Activated T-helper 1 cell treated with anti-CD3 and anti-CD28 coated beads, Interleukin-12 subunit alpha, Interleukin-12 subunit beta, Interleukin-2, Interleukin-4 antibody, amounts not matched to agents 30 ng/mL and 10 ng/mL and 1 ng/mL, durations not matched to agents 14 hours and 24 hours and 36 hours (primary cell): ENCODE measurements around the gene CCDC157. TPM values are rescaled to one million over a fixed set of nuclear protein-coding genes. Genes with fewer than 3 reads are reported as not detected.
A peak's percentile ranks its signal among the peaks of the same experiment; 100 is the strongest.

Source experiments
- DNase-seq: peaks from one replicate; pipeline ENCODE4 v3.0.0; 2021; ENCODE audit warnings: low spot score
- H3K27ac Mint-ChIP-seq: one replicate; pipeline ENCODE4 v1.8.0; 2021; ENCODE audit warnings: mild to moderate bottlenecking, mixed read lengths
- H3K27me3 Mint-ChIP-seq: one replicate; pipeline ENCODE4 v1.8.0; 2022; ENCODE audit warnings: mild to moderate bottlenecking, moderate library complexity, mixed read lengths; ENCODE audit not compliant: insufficient read depth
- H3K36me3 Mint-ChIP-seq: one replicate; pipeline ENCODE4 v1.8.0; 2021; ENCODE audit warnings: low read depth, mixed read lengths
- H3K4me1 Mint-ChIP-seq: one replicate; pipeline ENCODE4 v1.8.0; 2021; ENCODE audit warnings: low read depth, mixed read lengths
- H3K4me3 Mint-ChIP-seq: one replicate; pipeline ENCODE4 v1.8.0; 2021; ENCODE audit warnings: mild to moderate bottlenecking, moderate library complexity, mixed read lengths
- H3K9me3 Mint-ChIP-seq: one replicate; pipeline ENCODE4 v1.8.0; 2021; ENCODE audit warnings: mixed read lengths
- intact Hi-C: fragments of 100-400 bp; cut with micrococcal nuclease; formaldehyde crosslinking; loops from one replicate; pipeline ENCODE4 v1.15.1; 2024
- total RNA-seq: library from RNA; stranded (reverse); gene quantifications from 2 replicates; pipeline ENCODE4 v1.2.3, GENCODE V29; 2022

CCDC157 gene
- total RNA-seq, 1 donor from 2014 or later: 3.0 TPM

- peak; percentile 79 for DNase-seq
- intact Hi-C loops: loop anchor here (1.0 to 5.0 kb wide), 7 partner anchors 31 to 278 kb away; partner anchors contain the start of genes OSM and SF3A1
- H3K4me1 Mint-ChIP-seq: peaks cover 25% of the 10 kb centered on the region
- H3K27me3 Mint-ChIP-seq: no peaks in the 10 kb centered on the region
- H3K27ac Mint-ChIP-seq: peak within 1 kb of the TSS; percentile 56
- H3K4me3 Mint-ChIP-seq: peak within 1 kb of the TSS; percentile 84
- H3K36me3 Mint-ChIP-seq: peaks cover 2% of the 10 kb centered on the region
- no peaks in the 10 kb centered on the region for H3K9me3 Mint-ChIP-seq
Observed at GRCh38 chr22:30386960-30387827, 30.4 kb downstream of the CCDC157 start, which contains the start of gene RNF215. Gene RNF215, minus strand, starts transcription at chr22:30387411. Its CDS starts 98 bp downstream, at chr22:30387313.

GRCh38 chr22:30390974-30391691, 34.3 kb downstream of the CCDC157 start:
- H3K27me3 Mint-ChIP-seq: no peaks in the 10 kb centered on the region
- DNase-seq: peak; percentile 73
- peak overlapping the region; percentile 88 for H3K27ac Mint-ChIP-seq
- peaks cover 2% of the 10 kb centered on the region for H3K36me3 Mint-ChIP-seq
- no peak overlapping the region for H3K4me3 Mint-ChIP-seq
- peaks cover 46% of the 10 kb centered on the region for H3K4me1 Mint-ChIP-seq
- intact Hi-C loops: loop anchor here (1.0 to 5.0 kb wide), 5 partner anchors 35 to 211 kb away; partner anchors contain the start of genes CASTOR1 and OSM
- no peaks in the 10 kb centered on the region for H3K9me3 Mint-ChIP-seq

- peak overlapping the region; percentile 40 for H3K27ac Mint-ChIP-seq
- peaks cover 47% of the 10 kb centered on the region for H3K4me1 Mint-ChIP-seq
- intact Hi-C loops: loop anchor here (5.0 kb wide), 1 partner anchor 210 kb away; no protein-coding TSS in a partner anchor
- no peaks in the 10 kb centered on the region for H3K9me3 Mint-ChIP-seq
- no peaks in the 10 kb centered on the region for H3K27me3 Mint-ChIP-seq
- H3K4me3 Mint-ChIP-seq: no peak overlapping the region
- H3K36me3 Mint-ChIP-seq: peaks cover under 1% of the 10 kb centered on the region
- no peak for DNase-seq
Observed at GRCh38 chr22:30392661-30393321, 36.0 kb downstream of the CCDC157 start.

GRCh38 chr22:30393322-30393680, 36.5 kb downstream of the CCDC157 start:
- Mint-ChIP-seq H3K4me3 (no peak overlapping the region), H3K9me3 (no peaks in the 10 kb centered on the region), H3K27ac (no peak overlapping the region), H3K4me1 (peaks cover 52% of the 10 kb centered on the region), H3K27me3 (no peaks in the 10 kb centered on the region), H3K36me3 (peaks cover 3% of the 10 kb centered on the region)
- intact Hi-C loops: loop anchor here (5.0 kb wide), 1 partner anchor 209 kb away; no protein-coding TSS in a partner anchor
- no peak for DNase-seq

GRCh38 chr22:30393885-30394284, 37.1 kb downstream of the CCDC157 start:
- no peaks in the 10 kb centered on the region for H3K27me3 Mint-ChIP-seq
- peaks cover 58% of the 10 kb centered on the region for H3K4me1 Mint-ChIP-seq
- H3K9me3 Mint-ChIP-seq: no peaks in the 10 kb centered on the region
- H3K4me3 Mint-ChIP-seq: peak overlapping the region; percentile 21
- no peak for DNase-seq
- peaks cover 5% of the 10 kb centered on the region for H3K36me3 Mint-ChIP-seq
- H3K27ac Mint-ChIP-seq: no peak overlapping the region
- intact Hi-C loops: loop anchor here (5.0 kb wide), 1 partner anchor 208 kb away; no protein-coding TSS in a partner anchor

- DNase-seq: peak; percentile 58
- intact Hi-C loops: loop anchor here (1.0 kb wide), 1 partner anchor 29 kb away; no protein-coding TSS in a partner anchor
- Mint-ChIP-seq H3K27ac (peak within 1 kb of the TSS; percentile 75), H3K4me1 (peaks cover 51% of the 10 kb centered on the region), H3K9me3 (no peaks in the 10 kb centered on the region), H3K4me3 (peak within 1 kb of the TSS; percentile 92), H3K36me3 (peaks cover 11% of the 10 kb centered on the region), H3K27me3 (no peaks in the 10 kb centered on the region)
Observed at GRCh38 chr22:30396871-30397655, 40.3 kb downstream of the CCDC157 start, which contains the start of gene SEC14L2. Gene SEC14L2, plus strand, starts transcription at chr22:30397018. Its CDS starts 99 bp downstream, at chr22:30397117.

GRCh38 chr22:30397656-30398635, 41.1 kb downstream of the CCDC157 start:
- H3K27me3 Mint-ChIP-seq: no peaks in the 10 kb centered on the region
- intact Hi-C loops: loop anchor here (1.0 kb wide), 1 partner anchor 28 kb away; no protein-coding TSS in a partner anchor
- H3K9me3 Mint-ChIP-seq: no peaks in the 10 kb centered on the region
- H3K36me3 Mint-ChIP-seq: peaks cover 13% of the 10 kb centered on the region
- peaks cover 46% of the 10 kb centered on the region for H3K4me1 Mint-ChIP-seq
- DNase-seq: no peak
- peak overlapping the region; percentile 58 for H3K27ac Mint-ChIP-seq
- H3K4me3 Mint-ChIP-seq: peak overlapping the region; percentile 86

- Mint-ChIP-seq H3K4me1 (peaks cover 38% of the 10 kb centered on the region), H3K27me3 (no peaks in the 10 kb centered on the region), H3K4me3 (peak overlapping the region; percentile 86), H3K36me3 (peaks cover 15% of the 10 kb centered on the region), H3K9me3 (no peaks in the 10 kb centered on the region), H3K27ac (no peak overlapping the region)
- no peak for DNase-seq
- intact Hi-C loops: no loop called here
Observed at GRCh38 chr22:30398685-30399680, 42.2 kb downstream of the CCDC157 start.

GRCh38 chr22:30399718-30400117, 42.9 kb downstream of the CCDC157 start:
- no peaks in the 10 kb centered on the region for H3K27me3 Mint-ChIP-seq
- no peak for DNase-seq
- no peak overlapping the region for H3K27ac Mint-ChIP-seq
- peaks cover 15% of the 10 kb centered on the region for H3K36me3 Mint-ChIP-seq
- no peak overlapping the region for H3K4me3 Mint-ChIP-seq
- H3K9me3 Mint-ChIP-seq: no peaks in the 10 kb centered on the region
- intact Hi-C loops: no loop called here
- peaks cover 38% of the 10 kb centered on the region for H3K4me1 Mint-ChIP-seq

GRCh38 chr22:30400159-30400558, 43.4 kb downstream of the CCDC157 start:
- Mint-ChIP-seq H3K27ac (no peak overlapping the region), H3K4me1 (peaks cover 38% of the 10 kb centered on the region), H3K36me3 (peaks cover 15% of the 10 kb centered on the region), H3K27me3 (no peaks in the 10 kb centered on the region), H3K9me3 (no peaks in the 10 kb centered on the region), H3K4me3 (no peak overlapping the region)
- no peak for DNase-seq
- intact Hi-C loops: no loop called here
